Activated T-cell treated with anti-CD3 and anti-CD28 coated beads, Interleukin-2, amount 50 U/mL, for 48 hours (primary cell): ENCODE data around the gene NEDD9.

Experiments used
- DNase-seq, 2 experiments: peaks; one replicate each; pipeline ENCODE4 v3.0.0-alpha.2; 2020

NEDD9 gene

DNA sequence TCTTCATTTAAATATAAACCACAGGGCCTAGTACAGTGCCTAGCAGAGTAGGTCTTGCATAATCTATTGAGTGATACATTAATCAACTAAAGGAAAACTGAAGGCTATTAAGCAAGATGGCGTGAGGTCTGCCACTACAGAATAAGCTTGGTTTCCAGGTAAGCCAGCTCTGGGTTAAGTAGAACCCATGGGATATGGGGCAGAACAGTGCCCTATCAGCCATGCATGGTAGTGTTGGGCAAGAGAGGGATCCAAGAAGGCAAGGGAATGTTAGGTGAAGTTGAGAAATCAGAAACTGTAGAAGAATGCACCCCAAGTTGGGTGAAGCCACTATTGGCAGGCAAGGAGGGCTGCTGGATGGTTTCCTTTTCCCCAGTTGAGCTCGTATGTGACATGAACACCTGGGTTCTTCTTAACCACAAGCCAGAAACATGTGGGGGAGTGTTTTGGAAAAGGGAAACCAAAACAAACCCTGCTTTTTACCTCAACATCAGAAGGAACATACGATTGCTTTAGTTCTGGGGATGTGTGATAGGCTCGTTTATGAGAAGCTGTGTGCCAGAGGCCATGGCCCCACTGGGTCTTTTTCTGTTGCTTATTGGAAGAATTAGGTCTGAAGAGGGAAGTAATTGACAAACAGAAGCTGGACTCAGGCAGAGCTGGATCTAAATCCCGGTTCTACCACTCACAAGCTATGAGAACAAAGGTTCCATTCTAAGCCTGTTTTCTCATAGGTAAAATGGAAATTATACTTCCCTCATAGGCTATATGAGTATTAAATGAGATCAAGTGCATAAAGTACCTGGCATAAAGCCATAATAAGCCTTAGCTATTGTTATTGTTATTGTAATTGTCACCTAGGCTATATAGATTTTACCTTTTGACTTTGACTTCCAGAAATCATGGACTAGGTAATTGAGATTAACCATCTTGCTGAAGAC, 33.5 kb downstream of the NEDD9 start:
- DNase-seq: no peak

DNA sequence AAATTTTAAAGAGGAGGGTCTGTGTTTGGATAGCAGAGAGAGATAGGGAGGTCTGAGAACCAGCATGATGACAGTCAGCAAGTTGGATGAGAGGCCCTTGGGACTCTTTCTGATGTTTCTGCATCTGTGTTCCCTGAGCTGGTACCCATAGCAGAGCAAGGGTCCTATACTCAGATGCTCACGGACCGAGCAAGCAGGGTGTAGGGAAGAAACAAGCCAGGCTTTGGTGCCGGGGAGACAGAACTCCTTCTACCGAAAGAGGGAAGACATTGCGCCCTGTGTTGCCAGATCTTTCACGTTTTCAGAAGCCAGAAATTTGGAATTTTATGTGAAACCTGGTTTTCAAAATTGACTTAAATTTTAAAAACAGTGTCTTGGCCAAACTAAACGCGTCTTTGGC, 34.6 kb downstream of the NEDD9 start:
- no peak for DNase-seq

DNA sequence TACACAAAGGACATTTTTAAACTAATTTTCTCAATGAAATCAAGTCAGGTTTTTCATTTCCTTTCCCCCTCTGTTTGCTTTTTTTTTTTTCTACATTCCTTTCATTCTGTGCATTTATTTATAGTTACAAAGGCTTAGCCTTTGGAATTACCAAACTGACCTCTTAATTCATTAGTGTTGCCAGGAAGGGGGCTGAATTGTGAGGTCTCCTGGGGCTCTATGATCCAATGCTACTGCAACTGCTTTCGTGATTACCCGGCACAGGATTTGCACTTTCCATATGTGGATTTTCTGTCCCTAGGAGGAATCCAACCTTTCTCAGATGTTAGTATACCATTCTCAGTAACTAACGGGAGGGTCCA, 35.3 kb downstream of the NEDD9 start:
- no peak for DNase-seq

DNA sequence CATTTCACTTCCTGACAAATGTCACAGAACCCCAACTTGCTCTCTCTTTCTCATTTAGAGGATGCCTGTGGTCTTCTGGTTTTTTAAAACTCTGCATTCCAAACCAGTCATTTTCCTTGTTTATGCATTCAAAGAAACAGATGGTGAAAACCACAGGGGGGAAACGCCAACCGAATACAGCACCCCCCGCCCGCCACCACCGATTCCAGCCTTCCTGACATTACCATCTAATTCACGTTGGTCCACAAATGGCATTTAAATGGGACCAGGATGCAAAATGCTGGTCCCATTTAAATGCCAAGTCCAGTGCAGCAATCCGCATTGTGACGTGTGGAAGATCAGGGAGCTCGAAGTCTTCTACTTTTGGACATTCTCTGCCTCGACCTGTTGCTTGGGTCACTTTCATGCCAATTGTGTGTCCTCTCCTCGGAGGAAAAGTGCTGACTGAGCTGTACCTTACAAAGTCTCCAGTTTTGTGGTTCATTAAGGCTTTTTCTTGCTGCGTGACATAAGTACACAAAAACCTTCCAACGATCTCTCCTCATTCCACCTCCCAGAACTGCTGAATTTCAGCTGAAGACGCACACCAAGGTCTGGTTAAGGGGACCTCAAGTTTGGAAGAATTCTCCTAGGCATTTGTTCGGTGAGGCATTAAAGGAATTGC, 35.8 kb downstream of the NEDD9 start:
- no peak for DNase-seq

DNA sequence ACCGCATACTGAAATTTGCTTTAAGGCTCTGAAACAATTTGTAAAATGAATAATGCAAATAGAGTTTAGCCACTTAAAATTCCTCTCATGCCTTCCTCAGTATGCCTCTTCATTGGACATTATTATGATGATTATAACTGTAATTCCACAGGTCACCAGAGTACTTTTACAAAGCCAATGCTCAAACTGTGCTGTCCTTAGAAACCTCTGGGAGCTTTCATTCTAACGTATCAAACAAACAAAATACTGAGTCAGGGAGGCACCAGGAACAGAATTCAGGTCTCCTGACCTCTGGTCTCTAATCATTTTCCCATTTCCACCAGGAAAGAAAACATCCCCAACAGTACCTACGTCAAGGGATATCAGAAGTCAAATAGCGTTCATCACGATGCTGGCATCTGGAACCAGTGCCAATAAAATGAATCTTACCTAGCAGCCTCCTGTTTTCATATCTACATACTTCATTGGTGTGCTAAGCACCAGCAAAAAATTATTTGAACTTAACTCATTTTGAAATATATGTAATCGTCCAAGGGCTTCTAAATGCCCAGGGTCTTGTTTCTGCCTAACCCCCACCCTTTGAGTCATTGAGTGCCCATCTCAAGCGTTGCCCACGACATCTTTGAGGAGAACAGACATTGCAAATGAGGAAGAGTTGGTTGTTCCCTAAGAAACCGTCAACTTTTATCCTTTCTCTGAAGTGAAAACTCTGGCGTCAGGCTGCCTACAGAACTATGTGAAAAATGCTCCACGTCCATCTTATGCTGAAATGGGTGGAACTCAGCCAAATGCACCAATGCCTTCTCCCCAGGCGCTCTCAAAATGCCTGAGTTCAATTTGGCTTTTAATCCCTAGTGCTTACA, 37.9 kb downstream of the NEDD9 start:
- no peak for DNase-seq

DNA sequence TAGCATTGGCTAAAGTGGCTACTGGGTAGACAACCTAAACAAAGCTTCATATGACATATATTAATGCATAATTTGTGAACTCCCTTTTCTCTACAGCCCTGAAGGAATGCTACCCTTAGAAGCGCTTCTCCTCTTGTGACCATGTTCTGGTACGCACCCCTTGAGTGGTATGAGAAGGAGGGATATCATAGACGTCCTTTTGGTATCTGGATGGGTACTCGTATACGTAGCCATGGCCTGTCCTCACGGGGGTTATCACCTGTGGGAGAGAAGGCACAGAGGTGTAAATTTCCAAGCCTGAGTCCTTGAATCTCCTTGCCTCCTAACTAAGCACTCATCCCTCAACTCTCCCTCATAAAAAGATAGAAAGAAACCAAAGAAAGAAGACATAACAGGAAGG, 39.0 kb downstream of the NEDD9 start:
- no peak for DNase-seq

DNA sequence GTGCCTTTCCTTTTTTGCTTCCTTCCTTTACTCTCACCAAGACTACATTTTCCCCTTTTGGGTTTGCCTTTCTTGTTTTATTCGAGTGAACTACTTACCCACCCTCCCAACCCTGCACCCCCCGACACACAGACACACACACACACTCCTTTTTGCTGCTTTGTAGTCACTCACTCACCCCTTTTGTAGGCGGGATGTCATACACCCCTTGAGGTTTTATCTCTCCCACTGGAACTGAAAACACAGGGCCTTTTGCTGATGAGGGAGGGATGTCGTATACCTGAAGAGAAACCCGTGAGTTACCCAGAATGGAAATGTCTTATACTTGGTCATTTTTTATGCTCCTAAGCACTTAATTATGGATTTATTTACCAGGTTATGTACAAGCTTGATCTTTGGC, 40.3 kb downstream of the NEDD9 start:
- DNase-seq: no peak

DNA sequence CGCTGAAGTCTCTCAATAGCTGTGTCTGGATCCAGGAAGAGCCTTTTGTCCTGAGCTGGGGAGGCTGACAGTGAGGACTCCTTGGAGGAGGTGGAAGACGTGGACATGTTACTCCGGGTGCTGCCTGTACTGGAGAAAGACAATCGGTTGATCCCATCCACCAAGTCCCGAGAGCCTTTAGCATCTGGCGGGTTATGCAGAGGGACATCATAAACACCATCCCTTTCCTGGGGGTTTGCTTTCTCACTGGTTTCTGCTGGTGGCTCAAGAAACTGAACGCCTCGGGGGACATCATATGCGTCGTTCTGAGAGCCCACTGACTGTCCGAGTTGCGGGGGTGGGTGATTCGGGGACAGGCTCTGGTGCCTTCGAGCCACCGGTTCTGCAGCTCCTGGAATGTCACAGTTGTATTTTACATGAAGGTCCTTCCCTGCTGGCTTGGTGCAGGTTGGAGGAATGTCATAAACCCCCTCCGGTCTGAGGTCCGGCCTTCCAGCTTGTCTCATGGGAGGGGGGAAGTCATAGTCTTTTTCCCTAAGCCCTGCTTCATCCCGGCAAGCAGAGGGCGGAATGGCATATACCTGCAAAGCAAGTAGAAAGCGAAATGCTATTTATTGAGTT, 41.7 kb downstream of the NEDD9 start:
- no peak for DNase-seq

DNA sequence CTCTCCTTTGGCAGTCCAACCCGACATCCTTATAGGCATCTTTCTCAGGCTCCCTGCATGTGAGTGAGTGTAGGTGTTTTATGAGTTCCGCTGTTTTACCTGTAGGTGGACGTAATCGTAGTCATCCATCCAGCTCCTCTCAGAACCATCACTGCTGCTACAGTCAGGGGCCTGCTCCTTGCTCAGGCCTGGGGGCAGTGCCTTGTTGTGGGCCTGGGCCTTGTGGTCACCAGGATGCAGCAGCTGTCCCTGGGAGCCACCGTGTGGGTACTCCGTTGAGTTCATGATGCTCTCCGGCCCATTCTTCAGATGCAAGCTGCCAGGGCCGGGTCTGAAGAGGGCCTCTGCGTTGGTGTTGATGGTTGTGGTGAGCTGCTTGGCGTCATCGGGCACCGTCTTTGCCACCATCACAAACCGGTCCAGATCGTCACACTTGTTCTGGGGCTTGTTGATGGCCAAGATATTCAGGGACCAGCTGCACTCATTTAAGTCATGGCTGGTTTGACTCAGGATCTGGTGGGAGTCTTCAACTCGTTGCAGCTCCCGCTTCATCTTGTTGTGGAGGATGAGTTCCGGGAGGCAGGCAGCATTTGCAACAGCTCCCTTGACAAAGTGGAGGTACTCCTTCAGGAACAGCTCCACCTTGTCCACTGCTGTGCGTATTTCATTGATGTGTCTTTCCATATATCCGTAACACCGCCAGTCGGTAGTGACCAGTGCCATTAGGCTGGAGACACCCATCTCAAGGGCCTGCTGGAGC, 42.4 kb downstream of the NEDD9 start:
- DNase-seq: no peak

DNA sequence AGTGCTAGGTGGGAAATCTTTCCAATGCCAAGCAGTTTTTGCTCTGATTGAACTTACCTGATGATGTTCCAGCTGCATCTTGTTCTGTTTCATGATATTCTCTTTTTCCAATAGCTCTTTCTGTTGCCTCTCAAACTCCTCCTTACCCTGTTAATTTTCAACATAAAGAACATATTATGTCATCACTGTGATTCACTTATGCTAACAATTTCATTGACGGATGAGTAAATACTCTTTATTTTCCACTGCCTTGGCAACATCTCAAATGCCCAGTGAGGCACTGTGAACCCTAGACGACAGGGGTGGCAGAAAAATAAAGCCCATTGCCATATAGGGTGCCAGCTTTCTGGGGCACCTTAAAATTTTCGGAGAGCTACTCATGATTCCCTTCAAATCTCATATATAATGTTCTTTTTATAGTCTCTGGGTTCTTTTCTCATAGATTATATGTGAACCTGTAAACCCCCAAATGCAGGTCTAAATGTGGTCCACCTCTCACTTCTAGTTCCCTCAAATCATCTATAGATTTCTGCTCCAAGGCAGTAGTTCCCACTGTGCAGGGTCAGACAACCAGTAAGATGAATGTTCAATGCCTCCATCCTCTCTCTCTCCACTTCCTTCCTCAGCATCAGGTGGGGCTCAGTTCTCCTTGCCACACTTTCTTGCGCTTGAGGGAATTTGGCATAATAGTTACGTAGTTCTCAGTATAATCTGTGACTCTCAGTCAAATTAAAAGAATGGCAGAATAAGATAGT, 44.1 kb downstream of the NEDD9 start:
- no peak for DNase-seq

DNA sequence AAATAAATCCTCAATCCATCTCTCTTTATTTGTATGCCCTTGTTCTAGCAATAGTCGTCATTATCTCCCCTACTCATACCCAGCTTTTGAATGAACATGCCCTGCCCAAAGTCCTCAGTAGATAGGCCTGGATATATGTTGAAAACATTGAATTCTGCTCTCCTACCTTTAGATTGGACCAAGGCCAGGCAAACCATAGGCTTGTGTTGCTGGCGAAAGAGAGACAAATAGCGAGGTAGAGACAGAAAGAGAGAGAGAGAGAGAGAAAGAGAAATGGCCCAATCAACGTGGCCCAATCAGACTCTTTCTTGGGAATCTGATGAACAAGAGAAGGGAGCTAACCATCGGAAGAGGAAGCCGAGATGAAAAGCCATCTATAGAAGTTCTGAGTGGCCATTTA, 45.2 kb downstream of the NEDD9 start:
- no peak for DNase-seq

DNA sequence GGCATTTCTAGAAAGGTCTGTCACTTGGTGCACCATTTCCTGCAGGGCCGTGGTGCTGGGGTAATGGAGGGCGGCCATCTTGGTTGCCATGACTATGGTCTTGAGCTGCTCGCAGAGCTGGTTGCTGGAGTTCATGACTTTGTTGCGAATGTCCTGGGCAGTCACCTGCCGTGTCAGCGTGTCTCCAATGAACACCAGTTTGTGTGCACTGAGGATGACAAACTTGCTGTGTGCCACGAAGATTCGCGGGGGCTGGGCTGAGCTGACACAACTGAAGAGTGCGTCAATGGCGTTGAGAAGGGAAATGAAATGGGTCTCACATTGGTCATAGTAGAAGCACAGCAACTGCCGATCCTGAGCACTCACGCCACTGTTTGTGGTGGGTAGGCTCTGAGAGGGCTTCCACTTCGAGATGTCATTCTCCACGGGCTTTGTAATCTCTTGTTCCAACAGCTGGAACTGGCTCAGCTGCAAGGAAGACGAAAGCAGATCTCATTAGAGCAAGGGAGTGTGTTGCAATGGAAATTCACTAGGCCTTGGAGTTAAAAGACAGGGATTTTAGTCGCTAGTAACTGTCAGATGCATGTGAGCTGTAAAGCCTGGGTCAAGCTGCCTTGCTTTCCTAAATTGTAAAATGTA, 47.1 kb downstream of the NEDD9 start:
- no peak for DNase-seq

DNA sequence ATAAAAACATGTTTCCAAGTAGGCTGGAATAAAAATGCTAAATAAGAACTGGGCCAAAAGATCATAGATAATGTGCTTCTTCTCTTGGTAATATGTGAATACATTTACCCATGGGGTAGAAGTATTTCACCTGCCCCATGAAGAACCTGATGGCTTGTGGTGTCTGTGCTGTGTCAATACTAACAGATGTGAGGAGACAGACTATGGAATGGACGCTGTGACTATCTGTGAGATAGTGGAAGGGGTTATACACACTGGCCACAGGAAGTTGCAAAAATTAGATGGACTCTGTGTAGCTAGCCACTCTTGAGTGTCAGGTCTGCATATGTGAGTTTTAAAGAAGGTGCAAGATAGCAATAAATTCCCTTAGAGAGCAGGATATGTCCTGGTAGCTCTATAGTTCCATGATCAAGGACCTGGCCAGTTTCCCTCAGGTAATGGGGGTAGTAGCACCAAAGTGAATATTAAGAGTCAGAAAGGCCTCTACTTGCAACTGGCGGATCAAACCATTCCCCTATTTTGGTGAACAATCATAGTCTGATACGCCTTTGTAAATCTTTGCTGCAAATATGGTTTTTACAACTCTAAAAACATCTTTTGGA, 48.6 kb downstream of the NEDD9 start:
- no peak for DNase-seq

DNA sequence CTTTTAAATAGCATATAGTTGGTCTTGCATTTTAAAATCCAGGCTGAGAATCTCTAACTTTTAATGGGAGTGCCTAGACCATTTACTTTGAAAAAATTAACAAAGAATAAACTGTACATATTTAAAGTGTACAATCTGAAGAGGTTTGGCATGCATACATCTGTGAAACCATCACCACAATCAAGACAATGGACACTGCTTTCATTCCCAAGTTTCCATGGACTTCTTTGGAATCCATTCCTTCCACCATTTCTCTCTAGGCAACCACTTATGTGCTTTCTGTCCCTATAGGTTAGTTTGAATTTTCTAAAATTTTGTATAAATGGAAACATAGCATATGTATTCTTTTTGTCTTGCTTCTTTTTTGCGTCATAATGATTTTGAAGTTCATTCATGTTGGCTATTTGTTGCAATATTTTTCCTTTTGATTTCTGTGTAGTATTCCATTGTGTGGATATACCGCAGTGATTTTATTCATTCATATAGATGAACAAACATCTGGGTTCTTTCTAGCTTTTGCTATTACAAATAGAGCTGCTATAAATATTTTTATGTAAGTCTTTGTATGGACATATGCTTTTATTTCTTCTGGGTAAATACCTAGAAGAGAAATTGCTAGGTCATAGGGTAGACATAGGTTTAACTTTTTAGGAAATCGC, 50.9 kb downstream of the NEDD9 start:
- no peak for DNase-seq

DNA sequence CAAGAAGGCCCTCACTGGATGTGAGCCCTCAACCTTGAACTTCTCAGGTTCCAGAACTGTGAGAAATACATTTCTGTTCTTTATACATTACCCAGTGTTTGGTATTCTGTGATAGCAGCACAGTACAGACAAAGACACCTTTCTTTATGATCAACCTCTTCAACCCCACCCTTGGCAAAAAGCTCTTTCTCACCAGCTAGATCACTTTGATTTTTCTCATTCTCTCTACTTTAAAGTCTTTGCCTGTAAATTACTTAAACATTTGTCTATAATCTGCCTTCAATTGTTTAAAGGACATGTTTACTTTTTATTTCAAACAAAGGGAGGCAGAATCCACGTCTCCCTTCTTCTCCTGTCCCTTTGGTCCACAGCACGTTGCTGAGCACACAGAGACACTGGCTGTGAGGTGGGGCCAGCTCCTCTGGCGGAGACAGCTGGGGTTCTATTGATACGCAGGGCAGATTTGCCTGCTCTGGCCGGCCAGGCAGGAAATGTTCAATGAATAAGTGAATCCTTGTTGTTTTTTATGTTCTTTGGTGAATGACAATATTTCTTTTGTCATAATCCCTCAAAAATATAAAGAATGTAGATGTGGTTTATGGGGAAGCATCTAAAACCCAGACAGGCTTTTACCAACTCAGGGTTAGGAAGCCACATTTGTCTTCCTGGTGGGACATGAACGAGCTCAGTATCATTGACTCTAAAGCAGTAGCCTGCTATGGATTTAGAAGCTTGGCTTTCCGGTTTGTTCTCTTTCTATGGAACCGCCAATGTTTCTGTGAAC, 52.9 kb downstream of the NEDD9 start:
- no peak for DNase-seq

DNA sequence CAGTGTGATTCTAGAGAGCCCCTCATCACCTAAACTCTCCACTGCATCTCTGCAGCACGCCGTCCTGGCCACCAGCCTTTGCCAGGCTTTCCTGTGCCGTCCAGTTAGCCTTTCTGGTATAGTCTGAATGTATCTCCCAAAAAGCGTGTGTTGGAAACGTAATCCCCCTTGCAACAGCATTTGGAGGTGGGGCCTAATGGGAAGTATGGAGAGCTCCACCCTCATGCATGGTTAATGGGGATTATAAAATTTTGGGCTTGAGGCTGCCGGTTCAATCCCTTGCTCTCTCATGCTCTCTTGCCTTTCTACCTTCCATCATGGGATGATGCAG, 53.4 kb downstream of the NEDD9 start:
- DNase-seq: no peak

DNA sequence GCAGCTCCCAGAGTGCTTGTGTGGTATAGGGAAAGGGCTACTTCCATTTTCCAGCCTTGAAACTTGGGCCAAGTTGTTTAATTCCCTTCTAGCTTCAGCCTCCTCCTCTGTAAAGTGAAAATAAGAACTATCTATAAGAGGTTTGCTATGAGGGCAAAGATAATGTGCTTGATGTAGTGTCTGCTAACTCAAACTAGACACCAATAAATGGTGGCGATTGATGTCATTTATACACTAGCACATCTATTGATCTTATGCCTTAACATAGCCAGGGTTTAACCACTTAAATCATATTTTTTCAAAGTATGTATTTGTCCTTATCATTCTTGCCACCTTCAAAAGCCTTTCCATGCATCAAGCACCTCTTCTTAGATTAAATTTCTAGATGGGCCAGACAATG, 55.2 kb downstream of the NEDD9 start:
- no peak for DNase-seq

DNA sequence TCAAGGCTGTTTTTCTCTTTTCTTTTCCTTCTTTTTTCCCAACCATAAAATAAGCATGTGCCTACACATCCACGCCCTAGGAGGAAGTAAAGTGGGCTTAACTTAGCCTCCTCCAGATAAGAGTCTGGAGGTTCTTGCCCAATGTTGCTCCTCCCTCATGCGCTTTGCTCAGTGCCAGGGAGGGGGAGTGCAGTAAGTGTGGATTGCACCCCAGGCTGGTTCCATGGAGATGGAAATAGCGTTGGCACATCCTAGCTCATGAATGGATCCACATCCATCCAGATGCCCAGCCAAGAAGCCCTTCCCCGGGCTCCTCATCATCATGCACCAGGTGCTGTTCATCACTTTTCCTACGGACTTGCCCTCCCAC, 58.2 kb downstream of the NEDD9 start:
- DNase-seq: no peak
